ENCODE results near the gene KCNT2.

GRCh38 chr1:196513821-196514220 is 94.4 kb downstream of the KCNT2 start:
- TF ChIP-seq CTCF (IDR thresholded peaks at IDR 0.05) (no peak), POLR2A (IDR thresholded peaks at IDR 0.05) (no peak), POLR2AphosphoS5 (IDR thresholded peaks at IDR 0.05) (no peak)
